ENCODE measurements around the gene C19orf73.

GRCh38 chr19:49110567-49110966 lies 8.4 kb downstream of the C19orf73 start:
- TF ChIP-seq PPARA (CRISPR knock-in tag; IDR thresholded peaks at IDR 0.05; ENCODE audit: borderline replicate concordance) (no peak), ARNTL (CRISPR knock-in tag; IDR thresholded peaks at IDR 0.05; ENCODE audit: borderline replicate concordance, low read depth) (no peak), BACH2 (CRISPR knock-in tag; IDR thresholded peaks at IDR 0.05; ENCODE audit: borderline replicate concordance) (no peak), CREB5 (CRISPR knock-in tag; IDR thresholded peaks at IDR 0.05; ENCODE audit: low read depth) (no peak), GLIS3 (CRISPR knock-in tag; IDR thresholded peaks at IDR 0.05) (no peak), OSR1 (CRISPR knock-in tag; IDR thresholded peaks at IDR 0.05) (no peak), SNAI2 (CRISPR knock-in tag; IDR thresholded peaks at IDR 0.05) (no peak), ZFP30 (CRISPR knock-in tag; IDR thresholded peaks at IDR 0.05) (no peak), RARB (CRISPR knock-in tag; IDR thresholded peaks at IDR 0.05) (no peak), ESRRG (CRISPR knock-in tag; IDR thresholded peaks at IDR 0.05) (no peak), ZNF70 (CRISPR knock-in tag; IDR thresholded peaks at IDR 0.05) (no peak), ZNF8 (CRISPR knock-in tag; IDR thresholded peaks at IDR 0.05) (no peak)
- TF ChIP-seq, protein P1, sequence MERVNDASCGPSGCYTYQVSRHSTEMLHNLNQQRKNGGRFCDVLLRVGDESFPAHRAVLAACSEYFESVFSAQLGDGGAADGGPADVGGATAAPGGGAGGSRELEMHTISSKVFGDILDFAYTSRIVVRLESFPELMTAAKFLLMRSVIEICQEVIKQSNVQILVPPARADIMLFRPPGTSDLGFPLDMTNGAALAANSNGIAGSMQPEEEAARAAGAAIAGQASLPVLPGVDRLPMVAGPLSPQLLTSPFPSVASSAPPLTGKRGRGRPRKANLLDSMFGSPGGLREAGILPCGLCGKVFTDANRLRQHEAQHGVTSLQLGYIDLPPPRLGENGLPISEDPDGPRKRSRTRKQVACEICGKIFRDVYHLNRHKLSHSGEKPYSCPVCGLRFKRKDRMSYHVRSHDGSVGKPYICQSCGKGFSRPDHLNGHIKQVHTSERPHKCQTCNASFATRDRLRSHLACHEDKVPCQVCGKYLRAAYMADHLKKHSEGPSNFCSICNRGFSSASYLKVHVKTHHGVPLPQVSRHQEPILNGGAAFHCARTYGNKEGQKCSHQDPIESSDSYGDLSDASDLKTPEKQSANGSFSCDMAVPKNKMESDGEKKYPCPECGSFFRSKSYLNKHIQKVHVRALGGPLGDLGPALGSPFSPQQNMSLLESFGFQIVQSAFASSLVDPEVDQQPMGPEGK (CRISPR knock-in tag; IDR thresholded peaks at IDR 0.05; ENCODE audit: borderline replicate concordance): no peak
